ENCODE measurements around the gene ITIH2. TPM values are rescaled to one million over a fixed set of nuclear protein-coding genes. Genes with fewer than 3 reads are reported as not detected.
"Not testable (repeated sequence)": the region's sequence is repeated elsewhere in the genome, so short reads cannot be mapped to it uniquely, and the experiment has no call there.

The ITIH2 gene
- total RNA-seq, 1 experiment from 2014 or later, result not detected

- no peak for DNase-seq
- Histone ChIP-seq H3K27me3 (no peaks in the 10 kb centered on the region), H3K9me3 (replicated peaks) (no peaks in the 10 kb centered on the region), H3K27ac (no peak overlapping the region), H3K36me3 (no peaks in the 10 kb centered on the region), H3K4me1 (no peaks in the 10 kb centered on the region), H3K4me3 (no peak overlapping the region)
These were observed 16.6 kb upstream of the ITIH2 start for GRCh38 chr10:7686351-7687171.

- DNase-seq, result peak; percentile 64 to 81
- no peaks in the 10 kb centered on the region for H3K27me3 ChIP-seq
- no peaks in the 10 kb centered on the region for H3K36me3 ChIP-seq
- H3K4me1 ChIP-seq, result no peaks in the 10 kb centered on the region
- H3K4me3 ChIP-seq, result no peak overlapping the region
- H3K9me3 ChIP-seq (replicated peaks), result no peaks in the 10 kb centered on the region
- H3K27ac ChIP-seq, result no peak overlapping the region
These were observed 15.7 kb upstream of the ITIH2 start for GRCh38 chr10:7687228-7687907.

GRCh38 chr10:7689591-7689990 lies 13.5 kb upstream of the ITIH2 start:
- no peak overlapping the region for H3K27ac ChIP-seq
- no peaks in the 10 kb centered on the region for H3K9me3 ChIP-seq (replicated peaks)
- no peaks in the 10 kb centered on the region for H3K36me3 ChIP-seq
- no peaks in the 10 kb centered on the region for H3K27me3 ChIP-seq
- H3K4me1 ChIP-seq, result no peaks in the 10 kb centered on the region
- DNase-seq, result no peak
- H3K4me3 ChIP-seq, result no peak overlapping the region

- H3K4me1 ChIP-seq; H3K27me3 ChIP-seq; H3K4me3 ChIP-seq; DNase-seq; H3K9me3 ChIP-seq (replicated peaks); H3K36me3 ChIP-seq; H3K27ac ChIP-seq: not testable (repeated sequence)
These were observed 12.1 kb upstream of the ITIH2 start for GRCh38 chr10:7690885-7691597.

- H3K27me3 ChIP-seq; H3K4me3 ChIP-seq; H3K9me3 ChIP-seq (replicated peaks); H3K4me1 ChIP-seq; DNase-seq; H3K27ac ChIP-seq; H3K36me3 ChIP-seq: not testable (repeated sequence)
These were observed 10.7 kb upstream of the ITIH2 start for GRCh38 chr10:7692368-7692767.

- not testable (repeated sequence) for H3K4me1 ChIP-seq; H3K27me3 ChIP-seq; DNase-seq; H3K9me3 ChIP-seq (replicated peaks); H3K36me3 ChIP-seq; H3K4me3 ChIP-seq; H3K27ac ChIP-seq
These were observed 9.9 kb upstream of the ITIH2 start for GRCh38 chr10:7693194-7693593.

GRCh38 chr10:7696545-7696944 lies 6.6 kb upstream of the ITIH2 start:
- no peaks in the 10 kb centered on the region for H3K9me3 ChIP-seq (replicated peaks)
- no peak overlapping the region for H3K27ac ChIP-seq
- no peaks in the 10 kb centered on the region for H3K27me3 ChIP-seq
- DNase-seq, result no peak
- H3K4me3 ChIP-seq, result no peak overlapping the region
- no peaks in the 10 kb centered on the region for H3K36me3 ChIP-seq
- no peaks in the 10 kb centered on the region for H3K4me1 ChIP-seq

- no peaks in the 10 kb centered on the region for H3K36me3 ChIP-seq
- no peak for DNase-seq
- H3K4me3 ChIP-seq, result no peak overlapping the region
- H3K9me3 ChIP-seq (replicated peaks), result no peaks in the 10 kb centered on the region
- H3K27me3 ChIP-seq, result no peaks in the 10 kb centered on the region
- H3K4me1 ChIP-seq, result no peaks in the 10 kb centered on the region
- H3K27ac ChIP-seq, result no peak overlapping the region
These were observed 5.7 kb upstream of the ITIH2 start for GRCh38 chr10:7697426-7697825.

GRCh38 chr10:7700577-7701125 lies 2.5 kb upstream of the ITIH2 start:
- H3K9me3 ChIP-seq (replicated peaks), result no peaks in the 10 kb centered on the region
- DNase-seq, result no peak
- no peaks in the 10 kb centered on the region for H3K4me1 ChIP-seq
- no peak overlapping the region for H3K4me3 ChIP-seq
- H3K27me3 ChIP-seq, result no peaks in the 10 kb centered on the region
- H3K36me3 ChIP-seq, result no peaks in the 10 kb centered on the region
- no peak overlapping the region for H3K27ac ChIP-seq

GRCh38 chr10:7701158-7701742 lies 1.9 kb upstream of the ITIH2 start:
- H3K27me3 ChIP-seq, result no peaks in the 10 kb centered on the region
- no peaks in the 10 kb centered on the region for H3K36me3 ChIP-seq
- no peak overlapping the region for H3K4me3 ChIP-seq
- no peaks in the 10 kb centered on the region for H3K9me3 ChIP-seq (replicated peaks)
- no peak for DNase-seq
- no peaks in the 10 kb centered on the region for H3K4me1 ChIP-seq
- no peak overlapping the region for H3K27ac ChIP-seq

- H3K36me3 ChIP-seq, result no peaks in the 10 kb centered on the region
- no peak for DNase-seq
- H3K4me3 ChIP-seq, result no peak overlapping the region
- no peaks in the 10 kb centered on the region for H3K9me3 ChIP-seq (replicated peaks)
- H3K27ac ChIP-seq, result no peak overlapping the region
- H3K27me3 ChIP-seq, result no peaks in the 10 kb centered on the region
- H3K4me1 ChIP-seq, result no peaks in the 10 kb centered on the region
These were observed 766 bp upstream of the ITIH2 start for GRCh38 chr10:7702288-7702812.

- no peak for DNase-seq
- Histone ChIP-seq H3K4me1 (no peaks in the 10 kb centered on the region), H3K36me3 (no peaks in the 10 kb centered on the region), H3K27me3 (no peaks in the 10 kb centered on the region), H3K27ac (no peak overlapping the region), H3K4me3 (no peak overlapping the region), H3K9me3 (replicated peaks) (no peaks in the 10 kb centered on the region)
These were observed 1.2 kb downstream of the ITIH2 start for GRCh38 chr10:7704071-7705016.

GRCh38 chr10:7705341-7705740 lies 2.2 kb downstream of the ITIH2 start:
- Histone ChIP-seq H3K9me3 (replicated peaks) (no peaks in the 10 kb centered on the region), H3K36me3 (no peaks in the 10 kb centered on the region), H3K27me3 (no peaks in the 10 kb centered on the region), H3K4me3 (no peak overlapping the region), H3K27ac (no peak overlapping the region), H3K4me1 (no peaks in the 10 kb centered on the region)
- no peak for DNase-seq

Measured in SJCRH30 (cell line).